ENCODE measurements around the gene MPDZ. TPM values are rescaled to one million over a fixed set of nuclear protein-coding genes. Genes with fewer than 3 reads are reported as not detected.

The MPDZ gene, protein sequence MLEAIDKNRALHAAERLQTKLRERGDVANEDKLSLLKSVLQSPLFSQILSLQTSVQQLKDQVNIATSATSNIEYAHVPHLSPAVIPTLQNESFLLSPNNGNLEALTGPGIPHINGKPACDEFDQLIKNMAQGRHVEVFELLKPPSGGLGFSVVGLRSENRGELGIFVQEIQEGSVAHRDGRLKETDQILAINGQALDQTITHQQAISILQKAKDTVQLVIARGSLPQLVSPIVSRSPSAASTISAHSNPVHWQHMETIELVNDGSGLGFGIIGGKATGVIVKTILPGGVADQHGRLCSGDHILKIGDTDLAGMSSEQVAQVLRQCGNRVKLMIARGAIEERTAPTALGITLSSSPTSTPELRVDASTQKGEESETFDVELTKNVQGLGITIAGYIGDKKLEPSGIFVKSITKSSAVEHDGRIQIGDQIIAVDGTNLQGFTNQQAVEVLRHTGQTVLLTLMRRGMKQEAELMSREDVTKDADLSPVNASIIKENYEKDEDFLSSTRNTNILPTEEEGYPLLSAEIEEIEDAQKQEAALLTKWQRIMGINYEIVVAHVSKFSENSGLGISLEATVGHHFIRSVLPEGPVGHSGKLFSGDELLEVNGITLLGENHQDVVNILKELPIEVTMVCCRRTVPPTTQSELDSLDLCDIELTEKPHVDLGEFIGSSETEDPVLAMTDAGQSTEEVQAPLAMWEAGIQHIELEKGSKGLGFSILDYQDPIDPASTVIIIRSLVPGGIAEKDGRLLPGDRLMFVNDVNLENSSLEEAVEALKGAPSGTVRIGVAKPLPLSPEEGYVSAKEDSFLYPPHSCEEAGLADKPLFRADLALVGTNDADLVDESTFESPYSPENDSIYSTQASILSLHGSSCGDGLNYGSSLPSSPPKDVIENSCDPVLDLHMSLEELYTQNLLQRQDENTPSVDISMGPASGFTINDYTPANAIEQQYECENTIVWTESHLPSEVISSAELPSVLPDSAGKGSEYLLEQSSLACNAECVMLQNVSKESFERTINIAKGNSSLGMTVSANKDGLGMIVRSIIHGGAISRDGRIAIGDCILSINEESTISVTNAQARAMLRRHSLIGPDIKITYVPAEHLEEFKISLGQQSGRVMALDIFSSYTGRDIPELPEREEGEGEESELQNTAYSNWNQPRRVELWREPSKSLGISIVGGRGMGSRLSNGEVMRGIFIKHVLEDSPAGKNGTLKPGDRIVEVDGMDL (N-terminal part only)
- 38.8 TPM for total RNA-seq

- Histone ChIP-seq H3K9me3 (no peaks in the 10 kb centered on the region), H3K27me3 (no peaks in the 10 kb centered on the region), H3K36me3 (no peaks in the 10 kb centered on the region), H3K4me1 (peaks cover 18% of the 10 kb centered on the region), H3K27ac (peak within 1 kb of the TSS; percentile 87), H3K4me3 (peak within 1 kb of the TSS; percentile 52 to 74)
- DNase-seq (ENCODE audit: extremely low spot score in 2 of 2): no peak
- intact Hi-C loops (cut with DNase I): no loop called here
- TF ChIP-seq POLR2AphosphoS5 (IDR thresholded peaks at IDR 0.05; ENCODE audit: insufficient read depth in 1 of 2, low read depth in 1 of 2) (no peak), CTCF (IDR thresholded peaks at IDR 0.05) (no peak), POLR2A (IDR thresholded peaks at IDR 0.05) (peak in 1 of 2 donors; percentile 49)
Measured at GRCh38 chr9:13279284-13280141, at the start of gene MPDZ. Gene MPDZ (minus strand): TSS chr9:13279692. CDS start chr9:13250315, 29,377 bp downstream.

GRCh38 chr9:13324988-13325387 lies 45.5 kb upstream of the MPDZ start:
- no peak for TF ChIP-seq CTCF (IDR thresholded peaks at IDR 0.05)
- no peak for TF ChIP-seq POLR2A (IDR thresholded peaks at IDR 0.05)
- TF ChIP-seq POLR2AphosphoS5 (IDR thresholded peaks at IDR 0.05; ENCODE audit: insufficient read depth in 1 of 2, low read depth in 1 of 2): no peak
- Histone ChIP-seq H3K4me3 (no peak overlapping the region), H3K9me3 (no peaks in the 10 kb centered on the region), H3K36me3 (no peaks in the 10 kb centered on the region), H3K27me3 (no peaks in the 10 kb centered on the region), H3K27ac (no peak overlapping the region), H3K4me1 (no peaks in the 10 kb centered on the region)
- DNase-seq (ENCODE audit: extremely low spot score in 2 of 2): no peak
- intact Hi-C loops (cut with DNase I): no loop called here

- H3K36me3 ChIP-seq: no peaks in the 10 kb centered on the region
- DNase-seq (ENCODE audit: extremely low spot score in 2 of 2): no peak
- H3K27ac ChIP-seq: no peak overlapping the region
- no peak for TF ChIP-seq CTCF (IDR thresholded peaks at IDR 0.05)
- TF ChIP-seq POLR2AphosphoS5 (IDR thresholded peaks at IDR 0.05; ENCODE audit: insufficient read depth in 1 of 2, low read depth in 1 of 2): no peak
- no peak for TF ChIP-seq POLR2A (IDR thresholded peaks at IDR 0.05)
- no peaks in the 10 kb centered on the region for H3K27me3 ChIP-seq
- intact Hi-C loops (cut with DNase I): no loop called here
- no peaks in the 10 kb centered on the region for H3K9me3 ChIP-seq
- no peak overlapping the region for H3K4me3 ChIP-seq
- H3K4me1 ChIP-seq: no peaks in the 10 kb centered on the region
Measured at GRCh38 chr9:13322828-13323550, 43.5 kb upstream of the MPDZ start.

DNA sequence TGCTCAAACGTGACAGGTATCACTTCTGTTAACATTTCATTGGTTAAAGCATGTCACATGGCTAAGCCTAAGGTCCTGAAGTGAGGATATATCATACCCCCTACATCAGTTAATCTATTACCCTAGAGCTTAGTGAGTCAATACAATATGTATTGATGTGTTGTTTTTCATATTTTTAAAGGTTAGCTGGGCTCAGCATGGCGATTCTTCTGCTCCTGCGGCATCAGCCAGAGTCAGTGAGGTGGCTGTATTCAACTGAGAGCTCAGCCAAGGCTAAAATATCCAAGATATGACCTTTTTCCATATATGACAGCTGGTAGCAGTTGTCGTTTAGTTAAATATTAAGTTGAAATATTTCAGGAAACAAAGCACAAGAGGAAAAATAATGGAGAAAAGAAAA lies 38.5 kb upstream of the MPDZ start:
- no peaks in the 10 kb centered on the region for H3K36me3 ChIP-seq
- DNase-seq (ENCODE audit: extremely low spot score in 2 of 2): no peak
- TF ChIP-seq POLR2AphosphoS5 (IDR thresholded peaks at IDR 0.05; ENCODE audit: insufficient read depth in 1 of 2, low read depth in 1 of 2): no peak
- TF ChIP-seq CTCF (IDR thresholded peaks at IDR 0.05): no peak
- TF ChIP-seq POLR2A (IDR thresholded peaks at IDR 0.05): no peak
- no peak overlapping the region for H3K4me3 ChIP-seq
- no peaks in the 10 kb centered on the region for H3K4me1 ChIP-seq
- no peaks in the 10 kb centered on the region for H3K27me3 ChIP-seq
- intact Hi-C loops (cut with DNase I): no loop called here
- H3K27ac ChIP-seq: no peak overlapping the region
- no peaks in the 10 kb centered on the region for H3K9me3 ChIP-seq
